ENCODE measurements around the gene PTPRD.

The PTPRD gene

DNA sequence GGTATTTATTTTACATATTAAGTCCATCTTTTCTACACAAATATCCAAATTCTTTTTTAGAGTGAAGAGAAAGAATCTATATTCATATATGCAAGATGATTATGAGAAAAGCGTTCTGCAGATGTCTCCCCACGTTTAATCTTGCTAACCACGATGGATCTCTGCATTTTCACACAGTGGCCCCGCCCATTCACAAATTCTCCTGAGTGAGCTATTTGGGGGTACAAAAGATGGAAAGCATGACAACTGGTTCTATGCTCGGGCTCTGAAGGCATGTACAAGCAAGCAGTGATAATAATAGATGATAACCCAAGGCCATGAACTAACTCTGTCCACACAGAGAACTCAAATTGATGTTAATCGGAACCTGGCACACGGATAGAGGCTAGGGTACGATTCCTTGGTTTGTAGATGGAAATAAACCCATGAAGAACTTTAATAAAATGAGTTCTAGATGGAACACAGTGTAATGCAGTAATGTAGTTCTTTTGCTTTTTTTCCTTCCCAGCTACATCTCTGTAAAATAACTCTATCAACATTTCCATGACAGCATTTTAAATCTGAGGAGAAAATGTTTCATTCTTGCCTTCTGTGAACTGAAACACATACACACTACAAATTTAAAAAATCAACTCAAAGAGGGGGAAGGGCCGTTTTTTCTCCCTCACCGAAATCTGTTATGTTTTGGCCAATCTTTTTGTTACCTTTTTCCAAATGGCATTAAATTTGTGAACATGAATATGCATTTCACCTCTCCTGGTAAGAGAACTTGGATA lies 1961.5 kb downstream of the PTPRD start:
- DNase-seq = no peak

DNA sequence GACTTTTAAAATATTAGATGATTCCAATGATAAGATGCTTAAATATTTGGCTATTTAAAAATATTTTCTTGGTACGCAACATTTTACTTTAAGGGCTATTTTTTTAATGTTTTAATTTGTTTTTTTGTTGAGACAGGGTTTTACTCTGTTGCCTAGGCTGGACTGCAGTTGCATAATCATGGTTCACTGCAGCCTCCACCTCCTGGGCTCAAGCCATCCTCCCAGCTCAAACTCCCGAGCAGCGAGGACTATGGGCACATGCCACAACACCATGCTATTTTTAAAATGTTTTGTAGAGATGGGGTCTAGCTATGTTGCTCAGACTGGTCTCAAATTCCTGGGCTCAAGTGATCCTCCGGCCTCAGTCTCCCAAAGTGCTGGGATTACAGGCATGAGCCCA lies 1963.0 kb downstream of the PTPRD start:
- no peak for DNase-seq

DNA sequence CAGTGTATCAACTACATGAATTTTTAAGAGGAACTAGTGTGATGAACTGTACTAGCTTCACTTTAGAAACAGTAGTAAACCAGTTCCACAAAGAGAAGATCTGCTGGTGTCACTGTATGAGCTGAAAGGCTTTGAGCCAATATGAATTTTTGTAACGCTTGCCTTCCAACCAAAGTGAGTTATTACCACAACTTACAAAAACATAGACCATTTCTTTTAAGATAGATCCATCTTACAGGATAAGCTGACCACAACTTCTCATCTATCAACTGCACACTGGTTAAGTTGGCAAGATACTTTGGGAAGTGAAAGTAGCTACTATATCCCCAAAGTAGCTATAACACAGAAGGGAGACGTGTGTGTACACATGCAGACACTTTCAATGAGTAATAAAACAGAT lies 1963.6 kb downstream of the PTPRD start:
- no peak for DNase-seq

DNA sequence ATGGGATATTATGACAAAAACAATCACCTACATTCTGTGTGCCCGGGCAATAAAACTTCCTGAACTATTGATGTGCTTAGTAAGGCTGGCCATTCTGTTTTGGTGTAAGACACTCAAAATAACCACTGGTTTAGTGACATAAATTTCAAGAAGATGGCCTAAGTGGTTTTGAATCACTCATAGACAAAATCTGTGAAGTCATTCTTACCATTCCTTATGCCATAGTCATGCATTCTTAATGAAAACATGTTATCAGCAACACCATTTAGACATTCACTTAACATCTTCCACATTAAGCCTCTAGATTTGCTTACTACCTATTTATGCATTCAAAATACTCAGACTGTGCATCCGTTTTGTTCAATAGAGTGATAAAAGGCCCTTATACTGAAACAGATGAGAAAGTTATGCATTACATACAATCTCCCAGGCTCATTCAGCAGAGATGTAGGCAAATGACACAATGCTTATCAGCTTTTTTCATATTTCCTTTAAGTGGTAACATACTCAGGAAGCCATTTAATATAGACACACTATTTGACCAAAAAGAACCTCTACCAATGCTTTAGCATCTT lies 1964.4 kb downstream of the PTPRD start:
- no peak for DNase-seq

DNA sequence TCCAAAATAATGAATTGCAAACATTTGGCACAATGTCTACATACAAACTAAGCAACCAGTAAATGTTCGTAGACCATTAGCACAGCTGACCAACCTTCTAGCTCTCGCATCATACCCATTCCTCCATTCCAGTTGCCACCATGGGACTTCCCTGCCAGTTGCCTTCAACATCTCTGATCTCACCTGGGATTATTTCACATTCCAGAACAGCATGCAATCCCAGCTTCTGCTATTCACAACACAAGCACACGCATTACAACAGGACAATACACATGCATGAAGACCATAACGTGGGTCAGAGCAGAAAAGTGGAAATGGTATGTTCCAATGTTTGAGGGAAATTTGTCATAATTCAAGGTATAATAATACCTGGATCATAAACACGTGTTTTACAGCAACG lies 1965.0 kb downstream of the PTPRD start:
- DNase-seq = no peak

DNA sequence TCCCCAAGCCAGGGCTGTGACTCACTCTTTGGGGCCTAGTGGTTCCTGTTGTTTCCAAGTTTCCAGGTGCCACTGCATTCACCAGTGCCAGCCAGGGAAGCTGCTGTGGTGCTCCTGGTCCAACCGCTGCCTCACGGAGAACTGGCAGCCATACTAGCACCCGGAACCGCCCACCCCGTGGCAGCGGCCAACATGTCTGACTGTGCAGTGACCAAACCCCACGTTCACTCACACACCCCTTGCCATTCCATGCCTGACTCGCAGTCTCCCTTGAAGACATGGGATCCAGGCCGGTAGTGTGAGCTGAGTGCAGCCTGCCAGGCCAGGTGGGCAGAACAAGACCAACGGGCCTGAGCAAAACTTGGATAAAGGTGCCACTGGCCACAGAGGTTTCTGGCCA lies 1968.2 kb downstream of the PTPRD start:
- DNase-seq = no peak

DNA sequence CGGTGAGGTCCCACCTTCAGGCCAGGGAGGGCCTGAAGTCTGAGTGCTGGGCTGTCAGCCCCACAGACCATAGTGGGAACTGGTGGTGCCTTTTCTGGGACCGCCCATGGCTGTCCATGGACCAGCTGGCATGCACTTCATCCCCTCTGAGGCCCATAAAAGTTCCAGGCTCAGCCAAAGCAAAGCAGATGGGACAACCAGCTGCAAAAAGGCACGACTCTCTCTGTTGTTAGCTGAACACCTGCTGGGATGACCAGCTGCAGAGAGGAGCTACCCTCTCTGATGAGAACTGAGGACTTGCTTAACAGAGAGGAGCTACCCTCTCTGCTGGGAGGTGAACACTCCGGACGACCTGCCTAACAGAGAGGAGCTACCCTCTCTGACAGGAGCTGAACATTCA lies 1968.9 kb downstream of the PTPRD start:
- no peak for DNase-seq

DNA sequence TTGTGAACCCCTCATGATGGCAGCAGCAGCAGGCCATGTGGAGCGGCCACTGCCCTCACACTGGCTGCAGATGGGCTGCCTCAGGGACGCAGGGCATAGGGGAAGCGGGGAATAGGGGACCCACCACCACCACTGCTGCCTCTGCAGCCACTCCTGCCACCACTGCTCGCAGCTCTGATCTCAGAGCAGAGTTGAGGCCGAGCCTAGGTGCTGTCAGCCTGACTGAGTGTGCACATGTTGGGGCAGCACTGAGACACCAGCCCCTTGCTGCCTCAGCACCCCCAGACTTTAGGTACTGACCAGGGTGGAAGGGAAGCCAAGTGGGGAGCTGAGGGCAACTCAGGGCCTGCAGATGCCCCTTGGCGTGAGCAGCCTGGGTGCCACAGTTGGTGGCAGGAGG lies 1969.3 kb downstream of the PTPRD start:
- no peak for DNase-seq

DNA sequence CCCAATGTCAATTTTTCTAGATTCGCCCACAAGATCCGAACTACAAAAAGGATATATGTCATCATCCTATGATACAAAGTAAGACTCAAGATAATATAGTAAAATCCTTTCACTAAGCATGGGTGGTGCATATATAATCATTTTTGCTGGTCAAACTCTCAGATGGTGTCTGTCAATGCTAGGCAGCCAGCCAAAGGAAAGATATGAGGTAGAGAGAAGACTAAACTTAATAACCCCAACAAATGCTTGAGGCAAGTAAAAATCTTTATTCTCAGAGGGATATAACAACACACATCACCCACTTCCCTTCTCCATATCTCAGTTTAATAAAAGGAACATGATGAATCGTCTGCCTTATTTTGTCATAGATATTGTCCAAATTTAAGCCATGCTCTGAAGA lies 1972.0 kb downstream of the PTPRD start:
- no peak for DNase-seq

DNA sequence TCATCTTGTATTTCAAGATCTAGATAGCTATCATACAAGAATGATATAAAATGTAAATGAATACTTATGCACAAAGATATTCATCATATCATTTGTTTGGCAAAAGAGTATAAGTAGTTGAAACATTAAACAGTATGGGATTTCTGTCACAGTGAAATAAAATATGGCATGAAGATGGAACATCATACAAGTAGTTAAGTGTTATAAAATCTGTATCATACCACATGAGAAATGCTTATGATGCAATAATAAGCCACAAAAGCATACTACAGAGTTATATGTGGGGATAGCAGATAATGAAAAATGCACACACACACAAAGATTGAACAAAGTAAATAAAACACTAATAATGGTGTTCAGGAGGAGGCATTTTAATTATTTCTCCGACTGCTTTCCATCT lies 1975.2 kb downstream of the PTPRD start:
- no peak for DNase-seq

DNA sequence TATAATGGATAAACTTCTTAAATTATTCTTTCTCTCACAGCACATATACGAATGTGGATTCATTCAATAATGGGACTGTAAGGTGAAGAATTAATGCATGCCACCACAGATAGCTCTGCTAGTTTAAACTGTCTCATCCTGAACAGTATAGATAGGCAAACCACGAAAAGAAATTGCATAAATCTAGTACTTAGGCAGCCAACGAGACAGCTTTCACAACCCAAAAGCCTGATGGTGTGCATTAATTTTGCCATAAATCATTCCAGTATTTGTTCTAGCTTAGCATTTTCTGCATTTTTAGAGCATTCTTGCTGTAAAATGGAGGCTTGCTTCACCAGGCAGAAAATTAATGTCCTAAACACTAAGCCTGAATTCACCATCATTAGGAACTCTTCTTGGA lies 1979.0 kb downstream of the PTPRD start:
- DNase-seq = no peak

DNA sequence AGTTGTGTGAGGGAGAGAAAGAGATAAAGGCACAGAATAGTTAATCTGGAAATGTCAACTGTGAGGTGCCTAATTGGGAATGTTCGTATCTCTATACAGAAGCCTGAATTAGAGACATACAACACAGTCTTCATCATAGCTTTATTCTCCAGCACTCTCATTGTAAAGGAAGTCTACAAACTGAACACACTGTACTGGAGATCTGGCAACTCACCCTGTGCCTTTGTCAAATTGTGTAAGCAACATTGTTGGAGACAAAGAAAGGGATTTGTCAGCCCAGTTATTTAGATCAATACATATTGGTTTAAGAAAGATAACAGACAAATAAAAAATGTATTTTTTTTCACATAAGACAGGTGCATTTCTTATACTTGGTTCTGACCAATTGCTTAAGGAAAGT lies 1980.3 kb downstream of the PTPRD start:
- no peak for DNase-seq

DNA sequence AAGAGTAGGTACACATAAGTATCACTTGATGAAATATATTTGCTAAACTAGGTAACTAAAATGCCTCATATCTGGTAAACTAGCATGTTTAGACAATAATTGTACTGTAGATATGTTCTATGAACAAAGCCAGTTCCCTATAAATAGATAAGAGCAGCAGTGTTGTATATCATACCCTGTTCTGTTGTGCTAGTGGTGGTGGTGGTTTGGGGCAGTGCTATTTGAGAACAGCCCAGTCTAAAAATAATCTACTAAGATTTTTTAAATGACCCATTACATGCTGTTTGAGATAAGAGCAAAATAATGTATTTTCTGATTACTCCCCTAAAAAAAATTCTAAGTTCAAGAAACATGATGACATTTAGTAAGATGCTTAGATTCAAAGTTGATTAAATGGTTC lies 1984.0 kb downstream of the PTPRD start:
- no peak for DNase-seq

DNA sequence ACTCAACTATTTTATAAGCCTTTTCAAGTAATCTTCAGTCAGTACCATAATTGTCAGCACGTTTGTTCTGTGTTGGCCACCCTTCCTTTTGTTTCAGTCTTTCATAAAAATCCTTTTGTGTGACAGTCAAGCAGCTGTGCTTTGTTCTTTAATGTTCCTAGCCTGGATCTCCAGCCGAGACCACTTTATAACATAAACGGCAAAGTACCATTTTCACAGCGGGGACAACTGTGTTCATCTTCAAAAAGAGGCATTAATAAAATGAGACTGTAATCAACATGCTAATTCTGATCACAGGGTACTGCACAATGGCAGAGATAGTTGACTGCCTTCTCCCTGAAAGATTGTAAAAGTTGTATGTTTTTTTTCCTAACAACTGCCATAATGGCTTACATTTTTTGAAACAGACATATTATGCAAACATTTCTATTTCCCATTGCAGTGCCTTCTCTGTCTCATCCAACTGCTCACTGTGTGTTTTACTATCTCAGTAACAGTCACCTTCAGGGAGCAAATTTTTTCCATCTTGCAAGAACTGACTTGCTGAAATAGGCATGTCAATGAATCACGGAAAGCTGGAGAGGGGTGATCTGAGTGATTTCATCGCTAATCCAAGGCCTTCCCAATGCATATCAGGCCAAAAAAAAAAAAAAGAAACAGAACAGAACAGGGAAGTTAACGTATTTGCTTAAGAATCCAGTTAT lies 1984.7 kb downstream of the PTPRD start:
- no peak for DNase-seq

DNA sequence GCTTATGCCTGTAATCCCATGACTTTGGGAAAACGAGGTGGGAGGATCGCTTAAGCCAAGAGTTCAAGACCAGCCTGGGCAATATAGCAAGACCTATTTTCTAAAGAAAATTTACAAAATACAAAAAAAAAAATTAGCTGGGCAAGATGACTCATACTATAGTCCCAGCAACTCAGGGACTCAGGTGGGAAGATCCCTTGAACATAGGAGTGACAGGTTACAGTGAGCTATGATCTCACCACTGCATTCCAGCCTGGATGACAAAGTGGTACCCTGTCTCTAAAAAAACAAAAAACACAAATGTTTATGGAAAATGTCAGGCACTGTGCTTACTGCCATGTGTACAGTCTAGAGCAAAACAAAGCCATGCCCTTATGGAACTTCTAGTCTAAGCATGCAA lies 1989.9 kb downstream of the PTPRD start:
- no peak for DNase-seq

DNA sequence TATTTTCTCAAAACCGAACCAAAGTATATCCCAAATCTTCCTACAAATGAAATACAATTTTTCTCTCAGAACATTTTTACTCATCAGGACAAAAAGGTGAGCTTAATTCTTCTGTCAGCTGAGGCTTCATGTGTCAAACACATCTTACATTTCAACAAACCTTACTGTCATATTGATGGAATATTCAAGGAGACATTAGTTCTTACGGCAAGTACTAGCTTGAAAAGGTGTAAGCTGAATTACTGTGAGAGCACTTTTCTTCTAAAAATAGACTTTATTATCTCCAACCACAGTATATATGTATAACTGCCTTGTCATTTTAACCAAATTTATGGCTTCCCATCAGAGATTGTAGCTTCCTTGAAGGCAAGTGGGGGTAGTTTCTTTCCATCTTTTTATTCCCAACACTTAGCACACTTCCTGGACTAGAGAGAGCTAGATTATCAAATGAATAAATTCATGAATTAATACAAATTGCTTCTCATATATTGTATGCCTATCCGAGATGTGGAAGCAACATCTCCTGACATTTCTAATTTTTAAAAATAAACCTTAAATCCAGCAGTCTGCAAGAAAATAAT lies 1990.5 kb downstream of the PTPRD start:
- no peak for DNase-seq

DNA sequence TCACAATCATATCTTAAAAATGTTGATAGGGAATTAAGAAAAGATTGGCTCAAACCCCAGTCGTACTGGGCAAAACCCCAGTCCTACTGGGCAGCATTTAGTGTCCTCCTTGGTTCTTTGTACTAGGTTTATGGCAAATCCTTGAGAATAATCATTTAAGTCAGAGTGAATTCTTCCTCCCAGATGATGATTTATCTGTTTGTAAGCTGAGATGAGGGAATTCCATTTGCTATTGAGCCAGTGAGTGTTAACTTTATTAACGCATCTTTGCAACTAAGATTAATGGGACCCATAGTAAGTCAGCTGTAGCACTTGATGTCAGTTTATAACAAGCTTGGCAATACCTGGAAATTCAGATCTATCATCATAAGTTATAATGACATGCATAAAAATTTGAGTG lies 1991.4 kb downstream of the PTPRD start:
- DNase-seq = no peak

DNA sequence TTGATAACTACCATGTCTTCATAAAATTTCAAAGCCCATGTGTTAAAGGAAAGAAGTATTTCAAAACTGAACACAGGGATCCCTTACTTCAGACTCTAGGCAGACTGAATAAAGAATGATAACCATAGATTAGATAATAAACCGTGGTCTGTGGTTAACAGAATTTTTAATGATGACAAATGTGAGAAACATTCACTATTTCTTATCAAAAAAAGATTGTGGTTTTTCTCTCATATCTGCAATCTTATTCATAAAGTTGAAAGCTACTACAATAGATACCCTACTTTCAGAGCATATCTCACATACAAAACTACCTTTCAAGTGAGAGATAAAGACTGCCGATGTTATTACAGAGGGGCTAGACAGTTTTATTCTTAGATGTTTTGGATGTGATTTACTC lies 1996.4 kb downstream of the PTPRD start:
- no peak for DNase-seq

DNA sequence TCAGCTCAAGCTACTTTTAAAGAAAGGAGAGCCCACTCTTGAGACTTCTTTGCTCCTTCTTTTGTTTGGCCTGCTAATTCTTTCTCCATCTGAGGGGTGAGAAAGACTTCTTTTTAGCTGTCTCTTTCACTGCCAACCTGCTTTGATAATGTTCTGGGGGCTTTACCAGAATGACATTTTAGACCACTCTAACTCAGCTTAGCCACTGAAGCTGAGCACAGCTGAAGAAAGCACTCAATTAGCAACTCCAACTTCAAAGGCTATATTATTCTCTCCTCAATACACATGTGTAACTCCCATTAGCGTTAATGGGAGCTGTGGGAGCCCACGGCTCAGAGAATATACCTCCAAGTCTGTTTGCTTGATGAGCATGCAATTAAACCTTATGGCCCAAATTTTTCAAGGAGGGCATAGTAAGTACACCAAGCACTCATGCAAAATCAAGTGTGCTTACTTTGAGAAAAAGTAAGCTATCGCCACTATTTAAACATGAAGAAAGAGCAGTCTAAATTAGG lies 1997.8 kb downstream of the PTPRD start:
- DNase-seq = no peak

DNA sequence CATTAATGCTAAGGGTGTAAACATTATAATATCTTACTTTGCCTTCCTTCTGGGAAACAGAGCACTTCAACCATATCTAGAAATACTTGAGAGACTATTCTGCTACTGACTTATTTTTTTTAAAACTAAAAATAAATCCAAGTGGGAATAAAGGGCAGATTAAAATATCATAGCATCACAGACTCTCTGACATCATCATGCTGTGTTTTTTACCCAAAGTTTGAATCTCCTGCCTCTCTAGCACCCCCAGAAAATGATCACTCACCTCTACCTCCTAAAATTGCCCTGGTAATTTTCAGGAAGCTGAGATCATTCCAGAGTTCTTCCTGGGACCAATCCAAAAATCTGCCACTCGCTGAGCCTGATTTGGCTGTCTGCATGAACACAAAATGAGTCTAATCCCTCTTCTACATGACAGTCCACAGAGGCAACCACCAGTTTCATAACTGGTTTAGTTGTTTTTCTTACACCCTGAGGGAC lies 1999.4 kb downstream of the PTPRD start:
- no peak for DNase-seq

DNA sequence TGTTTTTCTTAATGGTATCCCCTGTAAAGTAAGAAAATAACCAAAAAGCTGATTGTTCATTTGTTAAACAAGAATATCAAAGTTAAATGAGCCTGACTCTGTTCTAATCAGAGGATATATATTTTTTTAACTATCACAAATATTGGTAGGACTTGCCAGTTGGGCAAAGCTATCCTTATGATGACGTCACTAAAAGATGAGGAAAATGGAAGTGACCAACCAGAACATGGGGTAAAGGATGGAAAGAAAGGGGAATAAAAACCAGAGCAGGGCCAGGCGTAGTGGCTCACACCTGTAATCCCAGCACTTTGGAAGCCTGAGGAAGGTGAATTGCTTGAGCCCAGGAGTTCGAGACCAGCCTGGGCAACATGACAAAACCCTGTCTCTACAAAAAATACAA lies 2001.6 kb downstream of the PTPRD start:
- no peak for DNase-seq

DNA sequence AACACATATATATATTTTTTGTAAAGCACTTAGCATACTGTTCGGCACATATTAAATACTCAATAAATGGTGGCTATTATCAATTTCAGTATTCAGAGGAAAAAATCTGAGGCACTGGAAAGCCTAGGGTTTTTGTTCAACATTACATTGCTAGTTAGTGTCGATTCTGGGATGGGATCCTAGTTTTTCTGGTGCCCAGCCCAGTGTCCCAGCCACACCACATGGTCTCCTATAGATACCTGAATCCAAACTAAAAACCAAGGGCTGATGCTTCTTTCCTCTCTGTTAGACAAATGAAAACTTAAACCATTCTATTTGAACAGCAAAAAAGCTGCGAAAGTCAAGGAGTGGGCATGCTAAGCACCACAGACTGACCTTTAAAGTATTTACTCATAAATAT lies 2002.5 kb downstream of the PTPRD start:
- DNase-seq = no peak

DNA sequence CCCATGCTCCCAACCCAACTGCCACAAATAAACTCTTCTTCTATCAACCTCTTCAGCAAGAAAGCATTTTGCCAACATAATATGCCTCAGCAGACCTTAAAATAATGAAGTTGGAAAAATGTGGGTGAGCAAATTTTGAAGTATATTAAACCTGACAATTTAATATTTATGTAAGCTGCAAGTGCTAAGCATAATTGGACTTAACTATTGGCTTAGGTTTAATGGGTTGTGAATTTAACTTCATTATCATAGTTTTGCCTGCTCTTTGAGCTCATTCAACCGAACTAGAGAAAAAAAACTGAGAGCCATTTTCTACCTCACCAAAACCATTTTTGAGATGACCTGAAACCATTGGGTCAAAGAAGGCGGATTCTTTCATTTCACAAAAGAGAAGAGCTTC lies 2007.7 kb downstream of the PTPRD start:
- DNase-seq = no peak

DNA sequence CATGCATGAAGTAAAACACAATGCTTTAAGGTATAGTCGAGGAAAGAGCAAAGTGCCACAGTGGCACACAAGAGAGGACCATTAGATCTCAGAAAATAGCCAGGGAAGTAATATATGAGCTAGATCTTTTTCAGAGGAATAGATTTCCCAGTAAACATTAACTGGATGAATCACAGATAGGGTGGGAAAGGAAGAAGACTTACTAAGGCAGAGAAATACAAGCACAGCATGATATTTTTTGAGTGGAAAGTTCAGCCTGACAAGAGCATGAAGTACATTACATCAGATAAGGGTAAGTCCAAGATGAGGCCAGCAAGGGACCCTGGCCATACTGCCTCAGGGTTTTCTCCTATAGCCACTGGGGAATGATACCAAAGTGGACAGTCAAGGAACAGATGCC lies 2008.6 kb downstream of the PTPRD start:
- no peak for DNase-seq
